PC-3 (cell line): ENCODE data around the gene CCNC. TPM values are rescaled to one million over a fixed set of nuclear protein-coding genes. Genes with fewer than 3 reads are reported as not detected.
A peak's percentile ranks its signal among the peaks of the same experiment; 100 is the strongest.

Experiments used
- ATAC-seq: fragments of 200-7000 bp; cut with Tn5 transposase; 2 replicates; pipeline ENCODE4 v1.9.1; 2020; ENCODE audit warnings: mild to moderate bottlenecking, moderate library complexity
- BruUV-seq: library from RNA; stranded (reverse); fragments of 400-500 nt; replicated peaks from 2 replicates; lab custom pipeline; 2021; lab: Mats Ljungman, UMichigan
- CTCF ChIA-PET: fragments of 300-600 bp; sonication (Branson Sonifier 250); formaldehyde crosslinking; loops from one replicate; lab custom pipeline; 2022; ENCODE audit warnings: antibody characterized with exemption; lab: Charles Lee
- POLR2A ChIA-PET: fragments of 300-600 bp; sonication (Branson Sonifier 250); formaldehyde crosslinking; loops from one replicate; lab custom pipeline; 2022; ENCODE audit warnings: antibody characterized with exemption; ENCODE audit not compliant: unreplicated experiment; lab: Charles Lee
- DNase-seq: peaks from one replicate; pipeline ENCODE4 v3.0.0-alpha.2; 2015
- H2AFZ ChIP-seq: fragments of 300-600 bp; sonication (generic); 2 replicates; pipeline ENCODE4 v1.6.0; 2016; ENCODE audit warnings: antibody characterized with exemption, low read length
- H3F3A ChIP-seq: fragments of 300-600 bp; sonication (generic); one replicate; pipeline ENCODE4 v1.6.0; 2017; ENCODE audit warnings: antibody characterized with exemption, low read length, control low read depth, mild to moderate bottlenecking; ENCODE audit not compliant: unreplicated experiment
- H3K27ac ChIP-seq: fragments of 300-600 bp; sonication (generic); 2 replicates; pipeline ENCODE4 v1.5.1; 2016; ENCODE audit warnings: mild to moderate bottlenecking, low read length
- H3K27me3 ChIP-seq: fragments of 300-600 bp; sonication (generic); 2 replicates; pipeline ENCODE4 v1.6.1; 2016; ENCODE audit warnings: low read length, mixed read lengths
- H3K36me3 ChIP-seq: fragments of 300-600 bp; sonication (generic); 2 replicates; pipeline ENCODE4 v1.6.1; 2016; ENCODE audit warnings: low read depth, mixed run types, low read length, mixed read lengths
- H3K4me1 ChIP-seq: fragments of 300-600 bp; sonication (generic); 2 replicates; pipeline ENCODE4 v1.5.1; 2016; ENCODE audit warnings: low read length; ENCODE audit not compliant: insufficient read depth
- H3K4me2 ChIP-seq: fragments of 300-600 bp; sonication (generic); 2 replicates; pipeline ENCODE4 v1.6.0; 2016; ENCODE audit warnings: low read length
- H3K4me3 ChIP-seq: fragments of 300-600 bp; sonication (generic); 2 replicates; pipeline ENCODE4 v1.5.1; 2016; ENCODE audit warnings: mild to moderate bottlenecking, low read length, mixed read lengths
- H3K79me2 ChIP-seq: fragments of 300-600 bp; sonication (generic); 2 replicates; pipeline ENCODE4 v1.6.1; 2017; ENCODE audit warnings: low read length, mixed read lengths
- H3K9ac ChIP-seq: fragments of 300-600 bp; sonication (generic); 2 replicates; pipeline ENCODE4 v1.6.0; 2016; ENCODE audit warnings: mild to moderate bottlenecking, low read length
- H3K9me2 ChIP-seq: fragments of 300-600 bp; sonication (generic); replicated peaks from 2 replicates; pipeline ENCODE4 v1.6.1; 2016; ENCODE audit warnings: mixed run types, low read length, mixed read lengths
- H3K9me3 ChIP-seq: fragments of 300-600 bp; sonication (generic); 2 replicates; pipeline ENCODE4 v1.6.1; 2016; ENCODE audit warnings: low read length, mixed read lengths
- H4K20me1 ChIP-seq: fragments of 300-600 bp; sonication (generic); 2 replicates; pipeline ENCODE4 v1.6.1; 2016; ENCODE audit warnings: low read length, mixed read lengths
- EZH2 ChIP-seq: fragments of 300-600 bp; sonication (generic); IDR thresholded peaks from one replicate; pipeline ENCODE4 v1.6.1; 2017; ENCODE audit warnings: antibody characterized with exemption, mild to moderate bottlenecking, low read length; ENCODE audit not compliant: unreplicated experiment
- EZH2phosphoT487 ChIP-seq: fragments of 300-600 bp; sonication (generic); IDR thresholded peaks from 2 replicates; pipeline ENCODE4 v1.6.1; 2018; ENCODE audit warnings: mild to moderate bottlenecking, antibody characterized with exemption, low read length, borderline replicate concordance
- intact Hi-C: fragments of 100-400 bp; cut with micrococcal nuclease; formaldehyde crosslinking; loops from 2 replicates; pipeline ENCODE4 v1.9.0; 2023
- total RNA-seq: library from RNA; depleted of rRNA; stranded (reverse); fragments of >200 nt; gene quantifications from 2 replicates; pipeline ENCODE4 v1.2.3, GENCODE V29; 2014
- TF ChIP-seq, protein P1 (sequence below): fragments of 300-600 bp; sonication (generic); conservative IDR thresholded peaks from 2 replicates; pipeline ENCODE4 v1.5.1; 2017; ENCODE audit warnings: antibody characterized with exemption, low read depth, mild to moderate bottlenecking, low read length

Gene CCNC
- total RNA-seq, 1 experiment from 2014 or later, result 69.3 TPM

DNA sequence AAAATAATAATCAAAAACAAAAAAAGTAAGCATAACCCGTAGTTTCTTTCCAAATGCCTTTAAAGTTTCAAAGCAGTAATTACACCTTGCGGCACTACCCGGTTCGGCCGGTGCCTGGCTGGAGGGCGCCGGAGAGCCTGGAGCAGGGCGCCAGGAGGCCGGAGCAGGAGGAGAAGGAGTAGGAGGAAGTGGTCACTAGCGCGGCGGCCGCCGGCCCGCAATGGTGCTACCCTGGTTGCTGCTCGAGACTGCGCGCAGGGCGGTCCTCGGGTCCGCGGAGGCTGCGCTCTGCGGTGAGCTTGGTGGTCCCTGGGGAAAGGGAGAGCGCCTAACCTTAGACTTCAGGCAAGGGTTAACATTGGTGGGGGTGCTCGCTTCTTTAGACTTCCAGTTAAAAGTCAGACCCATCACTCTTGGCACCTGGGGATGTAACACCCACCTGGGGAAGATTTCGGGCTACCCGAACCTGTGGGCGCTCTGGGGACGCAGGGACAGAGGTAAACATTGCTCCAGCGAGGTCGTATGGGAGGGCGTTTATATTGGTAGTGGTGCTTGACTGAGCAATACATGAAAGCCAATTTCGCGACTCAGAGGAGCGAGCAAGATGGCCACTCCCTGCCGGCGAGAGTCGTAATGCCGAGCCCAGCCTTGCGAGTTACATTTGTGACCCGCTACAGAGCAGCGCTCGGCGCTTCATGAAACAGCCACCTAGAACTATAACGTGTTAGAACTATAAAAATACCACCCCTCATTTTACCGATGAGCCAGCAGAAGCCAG lies 47.4 kb downstream of the CCNC start:
- intact Hi-C loops, result loop anchor here (5.0 kb wide), 2 partner anchors 46 to 94 kb away; partner anchors contain the start of genes CCNC and PNISR
- peak overlapping the region; percentile 84 for H3K4me2 ChIP-seq
- H3F3A ChIP-seq, result no peaks in the 10 kb centered on the region
- POLR2A ChIA-PET, result no interaction called here
- no peaks in the 10 kb centered on the region for H3K9me3 ChIP-seq
- peak; percentile 91 for ATAC-seq
- H3K27me3 ChIP-seq, result no peaks in the 10 kb centered on the region
- H3K36me3 ChIP-seq, result no peaks in the 10 kb centered on the region
- H3K9me2 ChIP-seq, result no peaks in the 10 kb centered on the region
- H3K79me2 ChIP-seq, result peaks cover 11% of the 10 kb centered on the region
- peak; percentile 78 for DNase-seq
- H3K27ac ChIP-seq, result peak overlapping the region; percentile 12; the same call in 1 of the 2 replicates
- H3K4me1 ChIP-seq, result peaks cover 14% of the 10 kb centered on the region; the same call in 1 of the 2 replicates
- H3K9ac ChIP-seq, result peak overlapping the region; percentile 80
- no peak for TF ChIP-seq EZH2phosphoT487
- TF ChIP-seq, protein P1, sequence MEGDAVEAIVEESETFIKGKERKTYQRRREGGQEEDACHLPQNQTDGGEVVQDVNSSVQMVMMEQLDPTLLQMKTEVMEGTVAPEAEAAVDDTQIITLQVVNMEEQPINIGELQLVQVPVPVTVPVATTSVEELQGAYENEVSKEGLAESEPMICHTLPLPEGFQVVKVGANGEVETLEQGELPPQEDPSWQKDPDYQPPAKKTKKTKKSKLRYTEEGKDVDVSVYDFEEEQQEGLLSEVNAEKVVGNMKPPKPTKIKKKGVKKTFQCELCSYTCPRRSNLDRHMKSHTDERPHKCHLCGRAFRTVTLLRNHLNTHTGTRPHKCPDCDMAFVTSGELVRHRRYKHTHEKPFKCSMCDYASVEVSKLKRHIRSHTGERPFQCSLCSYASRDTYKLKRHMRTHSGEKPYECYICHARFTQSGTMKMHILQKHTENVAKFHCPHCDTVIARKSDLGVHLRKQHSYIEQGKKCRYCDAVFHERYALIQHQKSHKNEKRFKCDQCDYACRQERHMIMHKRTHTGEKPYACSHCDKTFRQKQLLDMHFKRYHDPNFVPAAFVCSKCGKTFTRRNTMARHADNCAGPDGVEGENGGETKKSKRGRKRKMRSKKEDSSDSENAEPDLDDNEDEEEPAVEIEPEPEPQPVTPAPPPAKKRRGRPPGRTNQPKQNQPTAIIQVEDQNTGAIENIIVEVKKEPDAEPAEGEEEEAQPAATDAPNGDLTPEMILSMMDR, result peak; percentile 74
- BruUV-seq, result TSS peak; percentile 76
- H3K4me3 ChIP-seq, result peak overlapping the region; percentile 95
- CTCF ChIA-PET, result no interaction called here
- H2AFZ ChIP-seq, result peak overlapping the region; percentile 96
- no peaks in the 10 kb centered on the region for H4K20me1 ChIP-seq

DNA sequence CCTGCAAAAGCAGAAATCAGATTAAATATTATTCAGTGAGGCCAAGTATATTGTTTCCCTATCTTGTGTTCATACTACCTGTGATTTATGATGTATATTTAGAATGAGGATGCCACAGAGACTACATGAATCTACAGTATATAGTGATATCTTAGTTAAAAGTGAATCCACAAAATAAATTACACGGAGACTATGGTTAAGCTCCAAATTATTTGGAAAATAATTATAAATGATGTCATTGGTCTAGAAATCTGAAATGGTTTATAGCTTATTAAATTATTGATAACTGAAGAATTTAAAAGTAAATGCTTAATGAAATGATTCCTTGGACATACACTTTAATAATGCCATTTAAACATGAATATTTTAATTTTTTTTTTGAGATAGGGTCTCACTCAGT lies 49.0 kb downstream of the CCNC start:
- ChIA-PET CTCF (no interaction called here), POLR2A (no interaction called here)
- Histone ChIP-seq H3K4me3 (no peak overlapping the region), H3K9me2 (no peaks in the 10 kb centered on the region), H3K36me3 (no peaks in the 10 kb centered on the region), H3K4me1 (peaks cover 15% of the 10 kb centered on the region; the same call in 1 of the 2 replicates), H3K27ac (no peak overlapping the region), H4K20me1 (no peaks in the 10 kb centered on the region), H3F3A (no peaks in the 10 kb centered on the region), H3K9me3 (no peaks in the 10 kb centered on the region), H3K4me2 (no peak overlapping the region), H3K27me3 (no peaks in the 10 kb centered on the region), H3K79me2 (peaks cover 16% of the 10 kb centered on the region), H3K9ac (no peak overlapping the region), H2AFZ (no peak overlapping the region)
- DNase-seq (no peak), ATAC-seq (no peak)
- no TSS peak for BruUV-seq
- TF ChIP-seq EZH2phosphoT487 (no peak), EZH2 (no peak)
- TF ChIP-seq, protein P1, result no peak
- intact Hi-C loops, result no loop called here

DNA sequence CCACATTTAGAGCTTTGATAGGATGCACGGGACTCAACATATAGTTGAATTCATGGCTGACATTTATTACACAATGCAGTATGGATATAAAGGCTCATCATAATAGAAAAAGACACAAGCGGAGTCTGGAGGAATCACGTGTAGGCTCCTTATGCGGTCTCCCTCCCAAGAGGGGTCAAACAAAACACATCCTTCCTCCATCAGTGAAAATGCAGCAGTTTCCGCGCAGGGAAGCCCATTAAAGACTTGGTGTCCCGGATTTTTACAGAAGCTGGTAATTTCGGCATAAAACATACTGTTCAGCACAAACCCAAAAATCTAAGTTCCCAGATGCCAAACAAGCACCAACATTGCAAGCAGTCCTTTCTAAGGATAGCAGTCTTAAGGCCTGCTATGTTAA lies 54.4 kb downstream of the CCNC start:
- no peaks in the 10 kb centered on the region for H3K36me3 ChIP-seq
- no peaks in the 10 kb centered on the region for H4K20me1 ChIP-seq
- POLR2A ChIA-PET, result no interaction called here
- H3K9me3 ChIP-seq, result no peaks in the 10 kb centered on the region
- CTCF ChIA-PET, result no interaction called here
- H3K9ac ChIP-seq, result peak overlapping the region; percentile 81
- H3K27me3 ChIP-seq, result no peaks in the 10 kb centered on the region
- peaks cover 22% of the 10 kb centered on the region for H3K4me1 ChIP-seq
- no TSS peak for BruUV-seq
- intact Hi-C loops, result no loop called here
- no peaks in the 10 kb centered on the region for H3K9me2 ChIP-seq
- no peak for TF ChIP-seq EZH2
- TF ChIP-seq EZH2phosphoT487, result no peak
- TF ChIP-seq, protein P1, result no peak
- no peak overlapping the region for H3K27ac ChIP-seq
- H2AFZ ChIP-seq, result peak overlapping the region; percentile 81; the same call in 1 of the 2 replicates
- H3K79me2 ChIP-seq, result peaks cover 42% of the 10 kb centered on the region
- no peaks in the 10 kb centered on the region for H3F3A ChIP-seq
- peak overlapping the region; percentile 92 for H3K4me2 ChIP-seq
- DNase-seq (no peak), ATAC-seq (no peak)
- H3K4me3 ChIP-seq, result peak overlapping the region; percentile 91
